Caco-2 (cell line): ENCODE measurements around the gene GMPS. TPM values are rescaled to one million over a fixed set of nuclear protein-coding genes. Genes with fewer than 3 reads are reported as not detected.

ENCODE experiments used
- BruUV-seq: library from RNA; stranded (reverse); fragments of 400-500 nt; replicated peaks from 2 replicates; lab custom pipeline; 2021; lab: Mats Ljungman, UMichigan
- CTCF ChIA-PET: fragments of 300-600 bp; sonication (Branson Sonifier 250); formaldehyde crosslinking; loops from one replicate; lab custom pipeline; 2022; ENCODE audit warnings: antibody characterized with exemption; lab: Charles Lee
- POLR2A ChIA-PET: fragments of 300-600 bp; sonication (Branson Sonifier 250); formaldehyde crosslinking; loops from one replicate; lab custom pipeline; 2022; ENCODE audit warnings: antibody characterized with exemption; lab: Charles Lee
- DNase-seq, 2 experiments: peaks; one replicate each; pipeline versions ENCODE4 v3.0.0 to v3.0.0-alpha.2; 2020 to 2022
- H3K27me3 ChIP-seq: replicated peaks from 2 replicates; pipeline ENCODE4 v1.6.0; 2011; ENCODE audit warnings: low read length; ENCODE audit not compliant: control insufficient read depth, insufficient read depth
- H3K36me3 ChIP-seq: 2 replicates; pipeline ENCODE4 v1.5.1; 2011; ENCODE audit warnings: low read length; ENCODE audit not compliant: control insufficient read depth, insufficient read depth
- H3K4me1 ChIP-seq: fragments of 250-450 bp; sonication (Bioruptor Pico); 2 replicates; pipeline ENCODE4 v1.5.1; 2020; ENCODE audit warnings: mild to moderate bottlenecking
- H3K4me3 ChIP-seq: 2 replicates; pipeline ENCODE4 v1.5.1; 2011; ENCODE audit warnings: low read depth, mild to moderate bottlenecking, control low read depth, low read length
- H3K9me3 ChIP-seq: fragments of 250-450 bp; sonication (Bioruptor Pico); 2 replicates; pipeline ENCODE4 v1.5.1; 2020; ENCODE audit warnings: mild to moderate bottlenecking, moderate library complexity
- H3K27ac Mint-ChIP-seq: one replicate; pipeline ENCODE4 v1.8.0; 2022; ENCODE audit warnings: mixed read lengths; ENCODE audit not compliant: unreplicated experiment
- H3K27me3 Mint-ChIP-seq: one replicate; pipeline ENCODE4 v1.8.0; 2022; ENCODE audit warnings: mixed read lengths; ENCODE audit not compliant: insufficient read depth, unreplicated experiment
- H3K36me3 Mint-ChIP-seq: one replicate; pipeline ENCODE4 v1.8.0; 2022; ENCODE audit warnings: mild to moderate bottlenecking, mixed read lengths; ENCODE audit not compliant: insufficient read depth, unreplicated experiment
- H3K4me1 Mint-ChIP-seq: one replicate; pipeline ENCODE4 v1.8.0; 2022; ENCODE audit warnings: low read depth, mixed read lengths; ENCODE audit not compliant: unreplicated experiment
- H3K4me3 Mint-ChIP-seq: one replicate; pipeline ENCODE4 v1.8.0; 2022; ENCODE audit warnings: mild to moderate bottlenecking, moderate library complexity, mixed read lengths; ENCODE audit not compliant: unreplicated experiment
- H3K9me3 Mint-ChIP-seq: one replicate; pipeline ENCODE4 v1.8.0; 2022; ENCODE audit warnings: mixed read lengths; ENCODE audit not compliant: unreplicated experiment
- CTCF ChIP-seq, 2 experiments: fragments of 200-600 bp in 1 of 2; IDR thresholded peaks; 1 replicate in 1 of 2; 2 replicates in 1 of 2; pipeline versions ENCODE4 v1.5.1 to v1.8.0; 2011 to 2022; ENCODE audit warnings: antibody characterized with exemption in 1 of 2, control low read depth in 1 of 2, inconsistent platforms in 1 of 2, low read depth in 1 of 2, low read length in 1 of 2, mild to moderate bottlenecking in 1 of 2, moderate library complexity in 1 of 2; ENCODE audit not compliant: insufficient read depth in 1 of 2, severe bottlenecking in 1 of 2, unreplicated experiment in 1 of 2
- intact Hi-C: fragments of 100-400 bp; cut with micrococcal nuclease; formaldehyde crosslinking; loops from one replicate; pipeline ENCODE4 v1.10.0; 2022; ENCODE audit not compliant: unreplicated experiment
- total RNA-seq: library from RNA; stranded (reverse); gene quantifications from 2 replicates; pipeline ENCODE4 v1.2.3, GENCODE V29; 2022

Gene GMPS
- total RNA-seq, 1 experiment from 2014 or later = 102 TPM

GRCh38 chr3:155944081-155944480 lies 73.6 kb downstream of the GMPS start:
- TF ChIP-seq CTCF (IDR thresholded peaks at IDR 0.05; ENCODE audit: insufficient read depth in 1 of 2, low read depth in 1 of 2, low read length in 1 of 2, severe bottlenecking in 1 of 2, unreplicated experiment in 1 of 2) = no peak
- peaks cover 14% of the 10 kb centered on the region for H3K36me3 Mint-ChIP-seq
- H3K36me3 ChIP-seq = no peaks in the 10 kb centered on the region
- no peak overlapping the region for H3K4me3 ChIP-seq
- no TSS peak for BruUV-seq
- H3K4me1 Mint-ChIP-seq = no peaks in the 10 kb centered on the region
- no peak overlapping the region for H3K27ac Mint-ChIP-seq
- ChIA-PET POLR2A (interaction anchor here (0.6 kb wide), 1 partner anchor 209 kb away, joined by 4 read pairs; no protein-coding TSS in a partner anchor), CTCF (no interaction called here)
- no peaks in the 10 kb centered on the region for H3K9me3 Mint-ChIP-seq
- no peaks in the 10 kb centered on the region for H3K9me3 ChIP-seq
- no peak for DNase-seq
- no peak overlapping the region for H3K4me3 Mint-ChIP-seq
- H3K27me3 Mint-ChIP-seq = no peaks in the 10 kb centered on the region
- intact Hi-C loops = no loop called here
- H3K27me3 ChIP-seq = no peaks in the 10 kb centered on the region
- no peaks in the 10 kb centered on the region for H3K4me1 ChIP-seq

- no peak for TF ChIP-seq CTCF (IDR thresholded peaks at IDR 0.05; ENCODE audit: insufficient read depth in 1 of 2, low read depth in 1 of 2, low read length in 1 of 2, severe bottlenecking in 1 of 2, unreplicated experiment in 1 of 2)
- no peaks in the 10 kb centered on the region for H3K9me3 Mint-ChIP-seq
- Histone ChIP-seq H3K4me1 (no peaks in the 10 kb centered on the region), H3K9me3 (no peaks in the 10 kb centered on the region), H3K4me3 (no peak overlapping the region), H3K36me3 (no peaks in the 10 kb centered on the region), H3K27me3 (no peaks in the 10 kb centered on the region)
- H3K27me3 Mint-ChIP-seq = no peaks in the 10 kb centered on the region
- POLR2A ChIA-PET = no interaction called here
- no peaks in the 10 kb centered on the region for H3K4me1 Mint-ChIP-seq
- H3K27ac Mint-ChIP-seq = no peak overlapping the region
- DNase-seq = no peak
- no peak overlapping the region for H3K4me3 Mint-ChIP-seq
- peaks cover 13% of the 10 kb centered on the region for H3K36me3 Mint-ChIP-seq
- intact Hi-C loops = no loop called here
- BruUV-seq = no TSS peak
- CTCF ChIA-PET = no interaction called here
Measured at GRCh38 chr3:155946178-155946577, 75.7 kb downstream of the GMPS start.

- no peaks in the 10 kb centered on the region for H3K4me1 ChIP-seq
- Mint-ChIP-seq H3K4me1 (no peaks in the 10 kb centered on the region), H3K9me3 (no peaks in the 10 kb centered on the region), H3K27ac (no peak overlapping the region), H3K36me3 (peaks cover 6% of the 10 kb centered on the region), H3K4me3 (no peak overlapping the region), H3K27me3 (no peaks in the 10 kb centered on the region)
- intact Hi-C loops = no loop called here
- no peaks in the 10 kb centered on the region for H3K27me3 ChIP-seq
- no peak for DNase-seq
- TF ChIP-seq CTCF (IDR thresholded peaks at IDR 0.05; ENCODE audit: insufficient read depth in 1 of 2, low read depth in 1 of 2, low read length in 1 of 2, severe bottlenecking in 1 of 2, unreplicated experiment in 1 of 2) = no peak
- no peaks in the 10 kb centered on the region for H3K36me3 ChIP-seq
- H3K9me3 ChIP-seq = no peaks in the 10 kb centered on the region
- BruUV-seq = no TSS peak
- no peak overlapping the region for H3K4me3 ChIP-seq
- ChIA-PET CTCF (no interaction called here), POLR2A (no interaction called here)
Measured at GRCh38 chr3:155948476-155948875, 78.0 kb downstream of the GMPS start.
